CD4-positive, alpha-beta T cell treated with Interleukin-1 beta for 1 hour (primary cell): ENCODE results near the gene TUBA4B.

Source experiments
- DNase-seq, 2 donors: peaks; one replicate each; pipeline ENCODE4 v3.0.0-alpha.2; 2020 to 2022

Gene TUBA4B

DNA sequence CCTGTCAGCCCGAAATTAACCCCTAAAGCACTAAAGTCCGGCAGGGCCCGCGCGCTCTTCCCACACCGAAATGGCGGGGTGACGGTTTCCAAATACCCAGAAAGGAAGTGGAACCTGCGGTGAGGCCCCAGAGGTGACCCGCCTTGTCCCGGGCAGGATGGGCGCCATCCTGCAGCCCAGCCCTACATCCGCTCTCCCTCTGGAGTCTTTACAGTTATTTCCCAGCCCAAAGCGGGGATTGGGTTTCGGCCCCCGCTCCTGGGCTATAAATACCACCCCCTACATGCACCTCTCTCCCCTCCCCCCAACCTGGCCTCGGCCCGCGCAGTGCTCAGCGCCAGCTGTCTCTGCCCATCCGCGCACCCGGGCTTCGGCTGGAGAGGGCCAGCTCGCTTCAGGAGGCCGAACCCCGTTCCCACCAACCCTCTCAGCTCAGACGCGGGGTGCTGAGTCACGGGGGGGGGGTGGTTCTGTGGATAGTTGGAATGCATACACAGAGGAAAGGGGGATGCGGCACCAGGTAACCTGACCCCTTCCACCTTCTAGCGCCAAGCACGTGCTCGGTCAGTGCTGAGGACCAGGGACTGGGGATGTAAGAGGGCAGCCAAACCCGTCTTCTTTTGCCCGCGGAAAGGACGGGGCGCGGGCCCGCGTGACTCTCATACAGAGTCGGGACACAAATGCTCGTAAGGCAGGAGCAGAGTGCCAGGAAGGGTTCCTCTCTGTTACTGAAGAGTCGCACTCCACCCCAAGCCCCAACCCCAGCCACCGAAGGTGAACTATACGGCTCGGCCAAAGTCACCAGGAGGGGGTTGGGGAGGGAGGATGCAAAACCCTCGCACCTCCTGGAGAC lies at the start of gene TUBA4B:
Gene TUBA4B, plus strand, starts transcription at position 344 of the 853 bp plus-strand sequence. Its CDS starts 165 bp downstream, at position 509.
- DNase-seq: peak; percentile 44 to 51

DNA sequence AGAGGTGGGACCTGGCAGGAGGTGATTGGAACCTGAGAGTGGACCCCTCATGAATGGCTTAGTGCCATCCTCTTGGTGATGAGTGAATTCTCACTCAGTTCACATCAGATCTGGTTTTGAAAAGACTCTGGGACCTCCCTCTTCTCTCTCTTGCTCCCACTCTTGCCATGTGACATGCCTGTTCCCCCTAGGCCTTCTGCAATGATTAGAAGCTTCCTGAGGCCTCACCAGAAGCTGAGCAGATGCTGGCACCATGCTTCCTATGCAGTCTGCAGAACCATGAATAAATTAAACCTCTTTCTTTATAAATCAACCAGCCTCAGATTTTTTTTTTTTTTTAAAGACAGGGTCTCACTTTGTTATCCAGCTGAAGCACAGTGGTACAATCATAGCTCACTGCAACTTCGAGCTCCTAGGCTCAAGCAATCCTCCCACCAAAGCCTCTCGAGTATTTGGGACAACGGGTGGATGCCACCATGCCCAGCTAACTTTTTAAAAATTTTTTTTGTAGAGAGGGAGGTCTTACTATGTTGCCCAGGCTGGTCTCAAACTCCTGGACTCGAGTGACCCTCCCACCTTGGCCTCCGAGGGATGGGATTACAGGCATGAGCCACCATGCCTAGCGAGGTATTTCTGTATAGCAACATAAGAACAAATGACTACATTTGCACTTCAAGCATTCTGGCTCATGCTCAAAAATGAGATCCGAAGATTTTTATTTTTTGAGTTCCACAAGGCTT lies 48.4 kb upstream of the TUBA4B start:
- no peak for DNase-seq

DNA sequence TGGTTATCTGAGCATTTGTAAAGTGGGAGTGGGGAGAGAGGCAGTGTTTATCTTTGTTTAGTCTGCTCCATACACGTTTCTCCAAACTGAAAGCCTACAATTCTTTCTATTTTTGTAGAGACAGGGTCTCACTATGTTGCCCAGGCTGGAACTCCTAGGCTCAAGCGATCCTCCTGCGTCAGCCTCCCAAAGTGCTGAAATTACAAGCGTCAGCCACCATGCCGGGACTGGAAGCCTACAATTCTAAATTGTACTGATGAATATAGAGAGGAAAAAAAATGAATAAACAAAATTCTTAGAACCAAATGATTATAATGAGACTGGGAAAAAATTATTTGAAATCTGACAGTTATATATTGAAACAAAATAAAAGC lies 47.9 kb upstream of the TUBA4B start:
- no peak for DNase-seq

- DNase-seq: no peak
Measured at GRCh38 chr2:219205981-219206327, 47.1 kb upstream of the TUBA4B start.

DNA sequence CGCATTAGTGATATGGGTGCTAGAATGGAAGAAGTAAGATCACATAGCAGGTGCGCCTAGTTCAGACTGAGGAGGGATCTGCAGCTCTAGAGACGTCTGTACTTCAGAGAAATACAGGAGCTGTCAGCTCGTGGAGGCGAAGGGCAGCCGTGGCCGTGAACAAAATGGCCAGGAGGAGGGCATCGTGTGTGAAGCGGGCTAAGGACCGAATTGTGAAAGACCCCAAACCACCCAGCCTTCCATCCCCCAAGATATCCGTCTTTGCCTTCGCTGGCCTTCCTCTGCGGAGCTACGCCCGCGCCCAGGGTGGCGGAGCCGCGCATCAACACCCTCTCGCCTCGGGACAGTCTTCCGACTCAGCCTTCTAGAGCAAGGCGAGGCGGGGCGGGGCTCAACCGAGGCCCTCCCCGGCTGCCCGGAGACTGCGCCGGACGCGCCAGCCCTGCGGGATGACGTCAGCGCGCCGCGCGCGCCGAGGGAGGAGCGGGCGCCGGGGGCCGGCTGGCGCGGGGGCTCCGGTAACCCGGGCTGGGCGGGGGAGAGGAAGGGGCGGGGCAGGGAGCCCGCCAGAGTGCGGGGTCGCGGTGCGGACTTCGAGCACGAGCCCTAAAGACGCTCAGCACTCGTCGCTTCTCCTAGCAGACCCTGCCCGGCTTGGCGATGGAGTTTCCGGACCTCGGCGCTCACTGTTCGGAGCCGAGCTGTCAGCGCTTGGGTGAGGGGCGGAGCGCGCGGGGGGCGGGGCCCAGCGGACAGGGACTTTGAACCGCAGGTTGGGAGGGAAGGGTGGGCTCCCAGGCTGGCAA lies 46.5 kb upstream of the TUBA4B start, which contains the start of gene ZFAND2B:
Gene ZFAND2B, plus strand, starts transcription at position 455 of the 806 bp plus-strand sequence. Its CDS starts 206 bp downstream, at position 661.
- DNase-seq: peak; percentile 95 to 96

DNA sequence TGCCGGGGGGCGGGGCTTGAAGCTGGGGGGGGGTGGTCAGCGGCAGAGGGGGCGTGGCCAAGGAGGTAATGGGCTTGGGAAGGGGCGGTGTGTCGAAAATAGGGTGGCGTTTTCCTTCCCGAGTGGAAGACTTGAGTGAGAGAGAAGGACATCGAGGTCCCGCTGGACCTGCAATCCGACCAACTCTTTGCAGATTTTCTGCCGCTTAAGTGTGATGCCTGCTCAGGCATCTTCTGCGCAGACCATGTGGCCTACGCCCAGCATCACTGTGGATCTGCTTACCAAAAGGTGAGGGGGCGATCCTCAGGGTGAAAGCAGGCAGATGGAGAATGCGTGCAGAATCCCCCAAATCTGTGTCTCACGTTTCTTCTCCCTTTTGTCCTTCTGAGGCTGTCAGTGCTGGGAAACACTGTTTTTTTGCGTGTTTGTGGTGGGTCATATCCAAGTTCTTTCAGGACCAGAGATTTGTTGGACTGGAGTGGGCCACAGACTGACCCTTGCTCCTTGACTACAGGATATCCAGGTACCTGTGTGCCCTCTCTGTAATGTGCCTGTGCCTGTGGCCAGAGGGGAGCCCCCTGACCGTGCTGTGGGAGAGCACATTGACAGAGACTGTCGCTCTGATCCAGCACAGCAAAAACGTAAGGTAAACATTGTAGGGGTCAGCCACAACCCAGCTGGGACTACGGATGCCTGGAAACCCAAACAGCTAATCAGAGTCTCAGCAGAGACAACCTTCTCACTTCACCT lies 45.7 kb upstream of the TUBA4B start:
- no peak for DNase-seq

DNA sequence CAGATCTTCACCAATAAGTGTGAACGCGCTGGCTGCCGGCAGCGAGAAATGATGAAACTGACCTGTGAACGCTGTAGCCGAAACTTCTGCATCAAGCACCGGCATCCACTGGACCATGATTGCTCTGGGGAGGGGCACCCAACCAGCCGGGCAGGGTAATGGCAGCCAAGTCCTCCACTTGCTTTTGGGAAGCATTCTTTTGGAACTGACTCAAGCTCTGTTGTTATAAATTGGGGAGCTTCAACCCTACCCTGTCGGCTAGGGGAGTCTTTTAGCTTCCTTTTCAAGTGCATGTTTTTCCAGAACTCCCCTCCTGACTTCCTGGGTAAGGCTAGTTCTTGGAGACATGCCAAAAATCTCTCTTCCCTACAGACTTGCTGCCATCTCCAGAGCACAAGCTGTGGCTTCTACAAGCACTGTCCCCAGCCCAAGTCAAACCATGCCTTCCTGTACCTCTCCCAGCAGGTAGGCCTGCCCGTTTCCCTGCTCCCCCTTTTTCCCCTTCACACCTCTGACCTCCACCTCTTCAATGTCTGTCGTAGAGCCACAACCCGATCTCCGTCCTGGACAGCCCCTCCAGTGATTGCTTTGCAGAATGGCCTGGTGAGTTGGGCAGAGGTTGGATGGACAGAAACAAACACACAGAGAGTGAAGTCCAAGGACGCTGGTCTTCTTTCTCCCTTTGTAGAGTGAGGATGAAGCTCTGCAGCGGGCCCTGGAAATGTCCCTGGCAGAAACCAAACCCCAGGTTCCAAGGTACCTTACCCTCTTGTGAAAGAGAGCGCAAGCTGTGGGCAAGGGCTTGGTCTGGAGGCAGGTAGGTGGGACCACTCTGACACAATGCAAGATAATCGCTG lies 44.9 kb upstream of the TUBA4B start:
- no peak for DNase-seq

- no peak for DNase-seq
Measured at GRCh38 chr2:219209236-219210195, 43.5 kb upstream of the TUBA4B start.

- DNase-seq: no peak
Measured at GRCh38 chr2:219210196-219210885, 42.7 kb upstream of the TUBA4B start.

GRCh38 chr2:219210886-219211362 lies 42.1 kb upstream of the TUBA4B start:
- DNase-seq: no peak

DNA sequence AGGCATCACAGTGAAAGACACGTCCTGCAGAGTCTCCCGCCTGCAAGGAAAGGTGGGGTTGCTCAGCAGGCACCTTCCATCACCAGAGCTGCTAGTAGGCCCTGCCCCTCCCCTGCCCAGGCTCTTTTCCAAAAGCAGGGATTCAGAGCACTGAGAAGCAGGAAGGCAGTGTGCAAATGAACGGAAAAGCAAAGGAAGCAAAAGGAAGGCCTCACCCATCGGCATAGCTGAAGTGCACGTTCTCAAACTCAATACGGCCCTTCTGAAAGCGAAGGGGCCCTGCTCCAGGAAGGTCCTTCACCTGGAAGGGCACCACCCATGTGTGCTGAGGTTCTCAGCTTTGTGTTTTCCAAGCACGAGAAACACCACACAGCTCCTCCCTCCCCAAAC lies 40.0 kb upstream of the TUBA4B start:
- DNase-seq: no peak

DNA sequence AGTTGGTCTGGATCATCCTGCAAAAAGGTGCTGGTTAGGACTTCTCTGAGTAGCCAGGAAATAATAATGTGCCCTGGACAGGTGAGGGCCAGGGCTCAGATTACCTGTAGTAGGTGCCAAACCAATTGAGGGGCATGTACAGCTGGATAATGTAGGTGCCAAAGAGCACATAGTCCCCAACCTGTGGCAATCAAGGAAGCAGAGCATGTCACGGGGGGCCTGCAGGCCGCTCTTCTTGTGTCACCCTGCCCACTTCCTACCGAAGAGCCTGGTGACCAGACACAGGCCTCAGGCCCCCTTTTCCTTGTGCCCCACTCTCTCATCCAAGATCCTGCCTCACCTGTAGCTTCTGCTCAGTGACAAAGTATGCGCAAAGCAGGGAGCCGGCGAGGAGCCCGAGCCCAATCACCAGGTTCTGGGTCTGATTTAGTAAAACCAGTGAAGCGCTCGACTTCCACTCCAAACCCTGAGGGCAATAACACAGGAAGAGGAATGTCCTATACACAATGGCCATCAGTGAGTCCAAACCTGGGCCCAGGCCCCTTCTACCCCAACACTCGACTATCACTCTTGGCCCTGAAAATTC lies 39.5 kb upstream of the TUBA4B start:
- no peak for DNase-seq

- DNase-seq: no peak
Measured at GRCh38 chr2:219214141-219214540, 38.9 kb upstream of the TUBA4B start.

GRCh38 chr2:219214786-219215185 lies 38.3 kb upstream of the TUBA4B start:
- DNase-seq: no peak

GRCh38 chr2:219215871-219216534 lies 37.0 kb upstream of the TUBA4B start:
- DNase-seq: no peak

GRCh38 chr2:219216535-219216915 lies 36.5 kb upstream of the TUBA4B start:
- DNase-seq: no peak

DNA sequence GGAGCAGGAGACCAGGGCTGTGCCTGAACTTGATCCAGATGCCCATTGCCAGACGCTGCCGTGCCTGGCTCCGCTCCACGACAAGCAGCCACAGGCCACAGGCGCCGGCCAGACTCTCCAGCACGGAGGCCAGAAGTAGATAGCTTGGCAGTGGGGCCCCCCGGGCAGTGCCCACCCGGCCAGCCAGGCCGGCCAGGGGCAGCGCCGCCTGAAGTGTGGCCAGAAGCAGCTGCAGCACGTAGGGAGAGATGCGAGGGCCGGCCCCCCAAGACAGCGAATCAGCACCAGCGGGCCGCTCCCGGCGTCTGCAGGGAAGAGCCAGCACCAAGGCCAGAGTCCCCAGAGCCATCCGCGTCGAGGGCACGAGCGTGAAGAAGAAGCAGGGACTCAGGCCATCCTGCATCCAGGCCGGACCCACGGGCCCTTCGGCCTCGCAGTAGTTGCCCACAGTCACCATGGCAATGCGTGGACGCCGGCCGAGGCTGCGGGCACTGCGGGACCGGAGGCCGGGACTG lies 34.8 kb upstream of the TUBA4B start:
- no peak for DNase-seq
